ENCODE results near the gene FIP1L1.
"Not testable (repeated sequence)": the region's sequence is repeated elsewhere in the genome, so short reads cannot be mapped to it uniquely, and the experiment has no call there.

The FIP1L1 gene

GRCh38 chr4:53371843-53372521 is 5.5 kb upstream of the FIP1L1 start:
- H3K36me3 ChIP-seq = no peaks in the 10 kb centered on the region
- no peaks in the 10 kb centered on the region for H3K9me3 ChIP-seq (ENCODE audit: severe bottlenecking)
- H3K27me3 ChIP-seq (ENCODE audit: insufficient read depth, low read depth, severe bottlenecking) = no peaks in the 10 kb centered on the region
- no peak overlapping the region for H3K27ac ChIP-seq
- no peak for TF ChIP-seq CTCF (IDR thresholded peaks at IDR 0.05; ENCODE audit: low read depth, low read length)
- no peak overlapping the region for H3K4me3 ChIP-seq (ENCODE audit: low read depth, low read length)
- DNase-seq = no peak

- Histone ChIP-seq H3K9me3 (ENCODE audit: severe bottlenecking) (no peaks in the 10 kb centered on the region), H3K36me3 (peaks cover 7% of the 10 kb centered on the region), H3K27ac (no peak overlapping the region), H3K27me3 (ENCODE audit: insufficient read depth, low read depth, severe bottlenecking) (no peaks in the 10 kb centered on the region), H3K4me3 (ENCODE audit: low read depth, low read length) (no peak overlapping the region)
- no peak for TF ChIP-seq CTCF (IDR thresholded peaks at IDR 0.05; ENCODE audit: low read depth, low read length)
- no peak for DNase-seq
Measured at GRCh38 chr4:53374777-53375258, 2.6 kb upstream of the FIP1L1 start.

GRCh38 chr4:53376900-53377299 is 541 bp upstream of the FIP1L1 start:
- Histone ChIP-seq H3K27me3 (ENCODE audit: insufficient read depth, low read depth, severe bottlenecking) (no peaks in the 10 kb centered on the region), H3K9me3 (ENCODE audit: severe bottlenecking) (no peaks in the 10 kb centered on the region), H3K27ac (peak overlapping the region; percentile 94), H3K36me3 (peaks cover 19% of the 10 kb centered on the region), H3K4me3 (ENCODE audit: low read depth, low read length) (peak overlapping the region; percentile 70)
- DNase-seq = no peak
- no peak for TF ChIP-seq CTCF (IDR thresholded peaks at IDR 0.05; ENCODE audit: low read depth, low read length)

- H3K27ac ChIP-seq = peak overlapping the region; percentile 94
Measured at GRCh38 chr4:53378171-53378482, 686 bp downstream of the FIP1L1 start.

GRCh38 chr4:53380221-53380620 is 2.8 kb downstream of the FIP1L1 start:
- Histone ChIP-seq H3K36me3 (peaks cover 34% of the 10 kb centered on the region), H3K27ac (no peak overlapping the region), H3K9me3 (ENCODE audit: severe bottlenecking) (no peaks in the 10 kb centered on the region), H3K4me3 (ENCODE audit: low read depth, low read length) (no peak overlapping the region), H3K27me3 (ENCODE audit: insufficient read depth, low read depth, severe bottlenecking) (no peaks in the 10 kb centered on the region)
- no peak for DNase-seq
- TF ChIP-seq CTCF (IDR thresholded peaks at IDR 0.05; ENCODE audit: low read depth, low read length) = no peak

More at GRCh38 chr4:53378171-53378482, 686 bp downstream of the FIP1L1 start:
- Histone ChIP-seq H3K36me3 (peaks cover 19% of the 10 kb centered on the region), H3K4me3 (ENCODE audit: low read depth, low read length) (peak overlapping the region; percentile 70), H3K9me3 (ENCODE audit: severe bottlenecking) (no peaks in the 10 kb centered on the region), H3K27me3 (ENCODE audit: insufficient read depth, low read depth, severe bottlenecking) (no peaks in the 10 kb centered on the region)
- DNase-seq = no peak
- no peak for TF ChIP-seq CTCF (IDR thresholded peaks at IDR 0.05; ENCODE audit: low read depth, low read length)

- not testable (repeated sequence) for H3K27me3 ChIP-seq (ENCODE audit: insufficient read depth, low read depth, severe bottlenecking); H3K36me3 ChIP-seq; H3K27ac ChIP-seq; DNase-seq; H3K4me3 ChIP-seq (ENCODE audit: low read depth, low read length); H3K9me3 ChIP-seq (ENCODE audit: severe bottlenecking)
Measured at GRCh38 chr4:53409479-53409878, 32.0 kb downstream of the FIP1L1 start.

All from WERI-Rb-1 (cell line).